Measurements from ENCODE around the gene MYO7B. TPM values are rescaled to one million over a fixed set of nuclear protein-coding genes. Genes with fewer than 3 reads are reported as not detected.
A peak's percentile ranks its signal among the peaks of the same experiment; 100 is the strongest.

The MYO7B gene
- total RNA-seq, 1 donor = under 0.01 TPM

DNA sequence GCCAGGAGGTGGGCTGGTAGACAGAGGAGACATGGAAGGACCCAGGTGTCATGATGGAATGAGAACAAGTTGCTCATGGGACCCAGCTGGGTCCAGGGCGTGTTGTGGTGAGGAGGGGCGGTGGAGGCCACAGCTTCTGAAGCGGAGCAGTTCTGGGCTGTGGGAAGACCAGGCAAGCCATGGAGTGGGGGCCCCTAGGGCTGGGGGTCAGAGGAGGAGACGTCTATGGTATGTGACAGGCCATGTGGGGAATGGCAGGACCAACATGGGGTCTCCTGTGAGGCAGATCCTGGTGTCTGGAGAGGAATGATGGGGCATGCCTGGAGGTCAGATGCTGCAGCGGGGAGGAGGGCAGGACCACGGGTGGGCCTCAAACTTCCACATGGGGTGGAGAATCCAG lies 16.9 kb downstream of the MYO7B start:
- H3K27ac ChIP-seq (ENCODE audit: low read depth, low read length) = no peak overlapping the region
- no peaks in the 10 kb centered on the region for H4K20me1 ChIP-seq (ENCODE audit: insufficient read depth, low read length)
- H2AFZ ChIP-seq (ENCODE audit: low read length) = no peak overlapping the region
- H3K4me3 ChIP-seq (ENCODE audit: insufficient read depth, low read length) = no peak overlapping the region
- TF ChIP-seq, protein P1, sequence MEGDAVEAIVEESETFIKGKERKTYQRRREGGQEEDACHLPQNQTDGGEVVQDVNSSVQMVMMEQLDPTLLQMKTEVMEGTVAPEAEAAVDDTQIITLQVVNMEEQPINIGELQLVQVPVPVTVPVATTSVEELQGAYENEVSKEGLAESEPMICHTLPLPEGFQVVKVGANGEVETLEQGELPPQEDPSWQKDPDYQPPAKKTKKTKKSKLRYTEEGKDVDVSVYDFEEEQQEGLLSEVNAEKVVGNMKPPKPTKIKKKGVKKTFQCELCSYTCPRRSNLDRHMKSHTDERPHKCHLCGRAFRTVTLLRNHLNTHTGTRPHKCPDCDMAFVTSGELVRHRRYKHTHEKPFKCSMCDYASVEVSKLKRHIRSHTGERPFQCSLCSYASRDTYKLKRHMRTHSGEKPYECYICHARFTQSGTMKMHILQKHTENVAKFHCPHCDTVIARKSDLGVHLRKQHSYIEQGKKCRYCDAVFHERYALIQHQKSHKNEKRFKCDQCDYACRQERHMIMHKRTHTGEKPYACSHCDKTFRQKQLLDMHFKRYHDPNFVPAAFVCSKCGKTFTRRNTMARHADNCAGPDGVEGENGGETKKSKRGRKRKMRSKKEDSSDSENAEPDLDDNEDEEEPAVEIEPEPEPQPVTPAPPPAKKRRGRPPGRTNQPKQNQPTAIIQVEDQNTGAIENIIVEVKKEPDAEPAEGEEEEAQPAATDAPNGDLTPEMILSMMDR (IDR thresholded peaks at IDR 0.05; ENCODE audit: extremely low read depth, low read depth, low read length) = no peak
- no peak overlapping the region for H3K4me2 ChIP-seq (ENCODE audit: insufficient read depth, low read length)
- DNase-seq (ENCODE audit: insufficient read length, low spot score, missing footprints) = no peak
- peaks cover 59% of the 10 kb centered on the region for H3K27me3 ChIP-seq (ENCODE audit: insufficient read depth, low read length)
- H3K79me2 ChIP-seq (ENCODE audit: insufficient read depth, low read length) = no peaks in the 10 kb centered on the region
- no peaks in the 10 kb centered on the region for H3K9me3 ChIP-seq (ENCODE audit: low read depth, low read length)
- no peaks in the 10 kb centered on the region for H3K4me1 ChIP-seq (ENCODE audit: insufficient read depth, low read length)
- H3K36me3 ChIP-seq (ENCODE audit: insufficient read depth, low read length) = no peaks in the 10 kb centered on the region

DNA sequence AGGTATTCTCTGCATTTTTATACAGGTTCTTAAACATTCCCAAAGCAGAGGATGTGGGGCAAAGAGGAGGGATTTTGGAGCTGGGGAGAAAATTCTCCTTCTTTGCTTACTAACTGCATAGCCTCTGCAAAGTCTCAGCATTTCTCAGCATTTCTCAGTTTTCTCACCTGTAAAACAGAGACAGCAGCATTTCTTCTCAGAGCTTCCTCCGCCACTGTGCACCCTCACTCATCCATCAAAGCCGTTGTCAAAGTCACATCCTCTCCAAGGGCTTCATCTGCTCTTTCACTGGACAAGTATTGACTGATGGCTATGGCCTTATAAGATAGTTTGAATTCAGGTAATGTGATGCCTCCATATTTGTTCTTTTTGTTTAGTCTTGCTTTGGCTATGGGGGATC lies 17.4 kb downstream of the MYO7B start:
- H3K4me1 ChIP-seq (ENCODE audit: insufficient read depth, low read length) = no peaks in the 10 kb centered on the region
- H2AFZ ChIP-seq (ENCODE audit: low read length) = no peak overlapping the region
- H3K79me2 ChIP-seq (ENCODE audit: insufficient read depth, low read length) = no peaks in the 10 kb centered on the region
- no peak overlapping the region for H3K4me3 ChIP-seq (ENCODE audit: insufficient read depth, low read length)
- H3K27me3 ChIP-seq (ENCODE audit: insufficient read depth, low read length) = peaks cover 57% of the 10 kb centered on the region
- no peaks in the 10 kb centered on the region for H3K9me3 ChIP-seq (ENCODE audit: low read depth, low read length)
- no peak for DNase-seq (ENCODE audit: insufficient read length, low spot score, missing footprints)
- H3K36me3 ChIP-seq (ENCODE audit: insufficient read depth, low read length) = no peaks in the 10 kb centered on the region
- H3K27ac ChIP-seq (ENCODE audit: low read depth, low read length) = no peak overlapping the region
- no peak overlapping the region for H3K4me2 ChIP-seq (ENCODE audit: insufficient read depth, low read length)
- TF ChIP-seq, protein P1 (IDR thresholded peaks at IDR 0.05; ENCODE audit: extremely low read depth, low read depth, low read length) = no peak
- no peaks in the 10 kb centered on the region for H4K20me1 ChIP-seq (ENCODE audit: insufficient read depth, low read length)

DNA sequence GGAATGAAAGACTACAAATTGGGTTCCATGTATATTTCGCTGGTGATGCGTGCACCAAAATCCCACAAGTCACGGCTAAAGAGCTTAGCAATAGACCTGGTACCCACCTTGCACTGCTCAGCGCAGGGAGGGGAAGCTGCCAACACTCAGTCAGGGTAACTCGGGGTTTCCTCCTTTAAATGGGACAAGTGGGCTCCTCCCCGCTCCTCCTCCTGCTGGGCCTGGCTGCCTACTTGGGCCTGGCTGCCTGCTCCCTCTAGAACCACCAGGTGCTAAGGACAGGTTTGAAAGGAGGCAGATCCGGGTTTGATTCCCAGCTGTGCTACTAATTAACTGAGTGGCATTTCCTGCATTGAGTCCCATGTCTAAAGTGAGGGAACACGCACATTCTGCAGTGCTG lies 23.4 kb downstream of the MYO7B start:
- H2AFZ ChIP-seq (ENCODE audit: low read length) = no peak overlapping the region
- no peaks in the 10 kb centered on the region for H4K20me1 ChIP-seq (ENCODE audit: insufficient read depth, low read length)
- H3K36me3 ChIP-seq (ENCODE audit: insufficient read depth, low read length) = no peaks in the 10 kb centered on the region
- no peak overlapping the region for H3K27ac ChIP-seq (ENCODE audit: low read depth, low read length)
- H3K9me3 ChIP-seq (ENCODE audit: low read depth, low read length) = no peaks in the 10 kb centered on the region
- H3K4me2 ChIP-seq (ENCODE audit: insufficient read depth, low read length) = no peak overlapping the region
- H3K79me2 ChIP-seq (ENCODE audit: insufficient read depth, low read length) = no peaks in the 10 kb centered on the region
- H3K4me3 ChIP-seq (ENCODE audit: insufficient read depth, low read length) = no peak overlapping the region
- H3K27me3 ChIP-seq (ENCODE audit: insufficient read depth, low read length) = peaks cover 26% of the 10 kb centered on the region
- TF ChIP-seq, protein P1 (IDR thresholded peaks at IDR 0.05; ENCODE audit: extremely low read depth, low read depth, low read length) = no peak
- peaks cover 22% of the 10 kb centered on the region for H3K4me1 ChIP-seq (ENCODE audit: insufficient read depth, low read length)
- no peak for DNase-seq (ENCODE audit: insufficient read length, low spot score, missing footprints)

GRCh38 chr2:127559454-127559853 lies 24.0 kb downstream of the MYO7B start:
- no peaks in the 10 kb centered on the region for H3K79me2 ChIP-seq (ENCODE audit: insufficient read depth, low read length)
- H4K20me1 ChIP-seq (ENCODE audit: insufficient read depth, low read length) = no peaks in the 10 kb centered on the region
- H3K27me3 ChIP-seq (ENCODE audit: insufficient read depth, low read length) = peaks cover 26% of the 10 kb centered on the region
- H3K4me1 ChIP-seq (ENCODE audit: insufficient read depth, low read length) = peaks cover 22% of the 10 kb centered on the region
- no peaks in the 10 kb centered on the region for H3K9me3 ChIP-seq (ENCODE audit: low read depth, low read length)
- TF ChIP-seq, protein P1 (IDR thresholded peaks at IDR 0.05; ENCODE audit: extremely low read depth, low read depth, low read length) = no peak
- no peak overlapping the region for H3K4me3 ChIP-seq (ENCODE audit: insufficient read depth, low read length)
- no peak overlapping the region for H3K4me2 ChIP-seq (ENCODE audit: insufficient read depth, low read length)
- no peak for DNase-seq (ENCODE audit: insufficient read length, low spot score, missing footprints)
- no peaks in the 10 kb centered on the region for H3K36me3 ChIP-seq (ENCODE audit: insufficient read depth, low read length)
- peak overlapping the region; percentile 89 for H3K27ac ChIP-seq (ENCODE audit: low read depth, low read length)
- H2AFZ ChIP-seq (ENCODE audit: low read length) = no peak overlapping the region
